NCI-H526 treated with DMSO at 0.1 percent for 48 hours (cell line): Measurements from ENCODE around the gene FARP2.
"Not testable (repeated sequence)": the region's sequence is repeated elsewhere in the genome, so short reads cannot be mapped to it uniquely, and the experiment has no call there.

Experiments
- DNase-seq: peaks from one replicate; lab custom pipeline; 2025; lab: John Stamatoyannopoulos, UW

Gene FARP2

DNA sequence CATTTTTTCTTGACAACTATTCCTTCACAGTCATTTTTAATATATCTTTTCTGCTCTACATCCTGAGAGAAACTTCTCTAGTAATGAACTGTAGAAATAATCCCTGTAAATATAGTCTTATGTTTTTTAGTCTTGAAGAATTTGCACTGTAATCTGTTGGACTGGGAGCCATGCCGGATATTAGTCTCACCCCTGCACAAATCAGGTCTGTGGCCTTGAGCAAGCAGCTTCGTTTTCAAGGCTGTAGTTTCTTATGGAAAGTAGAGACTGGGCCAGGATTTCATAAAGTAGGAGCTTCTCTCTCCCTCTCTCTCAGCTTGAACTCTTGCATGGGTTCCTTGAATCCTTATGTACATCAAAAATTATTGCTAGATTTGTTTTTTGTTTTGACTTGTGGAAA is 8.7 kb downstream of the FARP2 start:
- DNase-seq = no peak

- DNase-seq = no peak
Observed at GRCh38 chr2:241366678-241367077, 10.6 kb downstream of the FARP2 start.

- no peak for DNase-seq
Observed at GRCh38 chr2:241368643-241369042, 12.6 kb downstream of the FARP2 start.

GRCh38 chr2:241372361-241372992 is 16.4 kb downstream of the FARP2 start:
- no peak for DNase-seq

DNA sequence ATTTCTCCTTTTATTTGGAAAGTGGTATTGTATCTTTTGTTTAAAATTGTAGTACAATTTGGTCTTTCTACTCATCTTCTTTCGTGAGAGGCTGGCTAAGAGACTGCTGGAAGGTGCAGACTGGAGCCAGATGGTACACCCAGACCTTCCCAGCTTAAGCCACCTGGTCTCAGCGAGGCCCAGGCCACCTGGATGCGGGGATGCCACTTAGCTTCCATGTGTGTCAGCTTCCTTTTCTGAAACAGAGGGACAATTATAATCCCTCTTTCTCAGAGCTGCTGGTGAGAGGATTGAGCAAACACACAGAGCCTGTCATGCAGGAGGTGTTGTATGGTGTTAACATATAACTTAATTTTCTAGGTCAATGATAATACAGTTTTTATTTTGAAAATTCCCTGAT is 17.4 kb downstream of the FARP2 start:
- no peak for DNase-seq

GRCh38 chr2:241373906-241374305 is 17.8 kb downstream of the FARP2 start:
- not testable (repeated sequence) for DNase-seq

GRCh38 chr2:241375300-241375699 is 19.2 kb downstream of the FARP2 start:
- no peak for DNase-seq

DNA sequence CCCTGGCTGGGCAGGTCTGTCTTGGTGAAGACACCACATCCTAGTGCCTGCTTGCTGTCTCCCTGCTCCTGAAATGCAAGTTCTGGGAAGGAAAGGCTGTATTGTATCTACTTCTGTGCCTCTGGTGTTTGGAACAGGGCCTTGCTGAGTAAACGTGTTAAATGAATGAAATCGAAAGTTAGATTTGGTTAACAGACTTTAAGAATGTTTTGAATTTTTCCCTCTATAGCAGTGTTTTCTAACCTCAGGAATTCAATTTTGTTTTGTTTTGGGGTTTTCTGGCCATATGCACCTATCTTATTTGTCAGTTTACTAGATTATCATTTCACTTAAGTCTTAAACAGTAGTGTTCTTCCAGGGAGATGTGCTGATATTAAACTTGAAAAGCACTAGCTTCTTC is 20.7 kb downstream of the FARP2 start:
- DNase-seq = no peak

DNA sequence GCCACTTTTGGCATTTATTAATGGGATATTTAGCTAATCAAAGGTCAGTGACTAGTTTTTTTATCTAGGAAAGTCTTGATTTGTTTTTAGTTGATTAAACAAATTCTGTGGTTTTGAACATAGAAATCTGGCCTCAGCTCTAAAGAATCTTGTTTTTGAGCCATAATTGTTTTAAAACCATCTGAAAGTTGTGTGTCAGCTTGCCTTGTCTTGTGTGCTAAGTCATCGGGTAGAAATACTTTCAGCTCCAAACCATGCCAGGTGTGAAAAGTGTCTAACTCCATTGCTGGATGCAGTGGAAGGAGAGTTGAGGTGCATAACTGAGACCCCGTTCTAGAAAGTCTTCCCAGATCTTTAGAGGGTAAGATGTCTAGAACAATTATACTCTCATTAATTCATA is 22.7 kb downstream of the FARP2 start:
- no peak for DNase-seq

GRCh38 chr2:241379481-241380480 is 23.7 kb downstream of the FARP2 start:
- no peak for DNase-seq

- DNase-seq = no peak
Observed at GRCh38 chr2:241381872-241382271, 25.8 kb downstream of the FARP2 start.

DNA sequence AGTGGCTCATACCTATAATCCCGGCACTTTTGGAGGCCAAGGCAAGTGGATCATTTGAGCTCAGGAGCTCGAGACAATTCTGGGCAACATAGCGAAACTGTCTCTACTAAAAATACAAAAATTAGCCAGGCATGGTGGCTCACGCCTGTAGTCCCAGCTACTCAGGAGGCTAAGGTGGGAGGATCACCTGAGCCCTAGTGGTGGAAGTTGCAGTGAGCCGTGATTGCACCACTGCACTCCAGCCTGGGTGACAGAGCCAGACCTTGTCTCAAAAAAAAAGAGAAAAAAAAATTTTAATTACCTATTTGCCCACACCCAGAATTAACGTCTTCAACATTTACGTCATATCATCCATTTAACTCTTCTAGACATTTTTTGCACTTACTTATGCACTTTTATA is 29.4 kb downstream of the FARP2 start:
- DNase-seq = not testable (repeated sequence)

GRCh38 chr2:241386519-241386918 is 30.4 kb downstream of the FARP2 start:
- no peak for DNase-seq

- DNase-seq = no peak
Observed at GRCh38 chr2:241389697-241390096, 33.6 kb downstream of the FARP2 start.

DNA sequence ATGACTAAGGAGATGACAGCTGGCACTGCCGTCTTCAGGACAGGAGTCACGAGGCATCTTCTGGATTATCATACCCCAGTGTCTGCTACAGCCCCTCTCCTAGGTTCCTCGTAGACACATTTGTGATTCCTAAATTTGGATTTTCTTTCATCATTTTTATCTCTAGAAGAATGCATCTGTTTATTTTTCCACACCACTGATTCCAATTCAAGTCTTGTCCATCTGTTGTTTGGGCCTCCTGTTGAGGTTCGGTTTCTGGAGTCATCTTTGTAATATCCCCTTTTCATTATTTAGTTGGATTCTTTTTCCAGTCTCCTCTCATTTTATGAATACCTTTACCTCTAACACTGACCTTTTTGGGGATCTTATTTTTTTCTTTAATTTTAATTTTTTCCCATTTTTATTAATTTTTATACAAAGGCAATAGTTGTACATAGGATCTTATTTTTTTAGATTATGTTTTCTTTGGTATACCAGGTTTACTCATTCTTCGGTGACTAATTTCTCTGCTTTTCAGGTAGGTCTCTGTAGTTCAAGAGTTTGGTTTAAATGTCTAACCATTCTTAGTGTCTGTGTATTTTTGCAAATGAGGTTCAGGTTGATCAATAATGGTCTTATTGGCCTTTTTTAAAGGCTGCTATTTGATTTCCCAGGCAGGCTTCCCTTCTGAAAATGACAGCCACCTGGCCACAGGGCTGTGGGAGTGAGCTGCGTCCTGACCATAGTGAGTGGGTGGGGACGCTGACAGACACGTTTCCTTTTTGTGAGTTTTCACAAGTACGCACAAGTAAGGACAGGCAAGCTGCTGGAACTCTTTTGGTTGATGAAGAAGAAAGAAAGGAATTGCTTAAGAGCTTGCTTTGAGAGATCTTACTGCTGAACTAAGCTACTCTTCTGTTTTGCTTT is 34.5 kb downstream of the FARP2 start:
- DNase-seq = no peak

DNA sequence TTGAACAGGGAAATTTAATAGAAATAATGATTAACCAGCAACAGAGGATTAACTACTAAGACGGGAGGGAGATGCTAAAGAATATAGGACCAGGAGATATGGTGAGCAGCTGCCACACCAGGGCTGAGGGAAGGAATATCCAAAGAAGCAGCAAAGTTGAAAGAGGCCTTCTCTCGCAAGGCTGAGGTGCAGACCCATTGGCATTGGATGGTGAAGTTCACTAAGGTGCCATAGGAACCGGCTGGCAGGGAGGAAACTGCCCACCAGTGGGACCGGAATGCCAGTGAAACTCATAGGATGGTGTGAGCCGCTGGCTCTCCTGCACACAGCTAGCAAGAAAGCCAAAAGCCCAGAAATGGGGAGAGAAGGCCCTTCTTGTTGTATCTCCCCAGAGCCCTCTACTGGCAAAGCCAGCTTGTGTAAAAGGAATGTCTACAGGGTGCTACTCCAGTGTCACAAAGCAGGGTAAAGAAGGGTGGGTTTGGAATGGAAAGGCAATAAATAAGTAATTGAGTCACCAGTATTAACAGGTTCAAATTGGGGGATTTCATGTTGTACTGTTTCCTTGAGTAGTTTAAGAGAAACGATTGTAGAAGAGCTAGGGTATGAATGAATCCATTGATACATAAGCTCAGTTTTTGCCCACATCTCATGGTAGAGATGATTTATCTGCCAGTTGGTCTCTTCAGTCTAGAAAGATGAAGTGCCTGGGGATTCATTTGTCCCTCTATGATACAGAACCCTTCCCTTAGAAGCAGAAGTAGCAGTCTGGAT is 36.0 kb downstream of the FARP2 start:
- DNase-seq = no peak

- not testable (repeated sequence) for DNase-seq
Observed at GRCh38 chr2:241392753-241393152, 36.7 kb downstream of the FARP2 start.

GRCh38 chr2:241393524-241394196 is 37.6 kb downstream of the FARP2 start:
- no peak for DNase-seq

GRCh38 chr2:241396809-241397208 is 40.7 kb downstream of the FARP2 start:
- DNase-seq = not testable (repeated sequence)

- no peak for DNase-seq
Observed at GRCh38 chr2:241399941-241400922, 44.1 kb downstream of the FARP2 start.
